Kidney capillary endothelial cell (primary cell): ENCODE measurements around the gene ZBTB33.
A peak's percentile ranks its signal among the peaks of the same experiment; 100 is the strongest.

Experiments
- DNase-seq: peaks from one replicate; pipeline ENCODE4 v3.0.0-alpha.2; 2018; ENCODE audit warnings: low spot score

The ZBTB33 gene

GRCh38 chrX:120250522-120251271 lies at the start of gene ZBTB33:
Gene ZBTB33, plus strand, starts transcription at chrX:120250812. Its CDS starts 2,604 bp downstream, at chrX:120253416.
- peak; percentile 71 for DNase-seq

GRCh38 chrX:120200851-120201250 lies 49.8 kb upstream of the ZBTB33 start:
- DNase-seq, result no peak

- no peak for DNase-seq
These were observed 44.5 kb upstream of the ZBTB33 start for GRCh38 chrX:120205816-120206753.

- DNase-seq, result no peak
These were observed 43.5 kb upstream of the ZBTB33 start for GRCh38 chrX:120207009-120207605.

DNA sequence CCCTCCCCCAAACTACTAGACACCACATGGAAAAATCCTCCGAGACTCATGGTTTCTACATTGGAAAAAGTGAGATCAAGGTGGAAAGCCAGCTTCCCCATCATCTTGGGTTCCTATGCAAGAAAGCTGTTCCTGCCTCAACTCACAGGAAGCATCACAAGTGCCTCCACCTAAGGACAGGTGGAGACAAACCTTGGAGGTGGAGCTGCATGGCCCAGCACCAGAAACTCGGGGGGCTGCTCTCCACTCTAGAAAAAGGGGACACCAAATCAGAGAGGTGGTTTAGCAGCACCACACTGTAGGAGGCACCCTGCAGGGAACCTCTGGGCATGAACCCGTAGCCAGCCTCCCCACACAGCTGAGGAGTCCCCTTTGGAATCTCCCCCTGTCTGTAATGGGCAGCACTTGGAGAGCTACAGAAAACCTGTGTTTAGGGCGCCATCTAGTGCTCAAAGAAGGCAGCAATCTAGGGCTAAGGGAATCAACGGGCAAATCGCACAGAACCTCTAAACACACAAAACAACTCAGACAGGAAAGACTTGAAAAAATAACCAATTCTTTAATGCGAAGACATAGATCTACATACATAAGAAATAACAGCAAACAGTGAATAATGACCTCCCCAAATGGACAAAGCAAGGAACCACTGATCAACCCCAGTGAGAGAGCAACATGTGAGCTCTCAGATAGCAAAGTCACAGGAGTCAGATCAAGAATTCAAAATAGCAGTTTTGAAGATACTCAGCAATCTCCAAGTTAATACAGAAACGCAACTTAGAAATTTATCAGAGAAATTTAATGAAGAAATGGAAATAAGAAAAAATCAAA lies 37.0 kb upstream of the ZBTB33 start:
- DNase-seq, result peak; percentile 46

GRCh38 chrX:120223374-120223773 lies 27.2 kb upstream of the ZBTB33 start:
- DNase-seq, result no peak

DNA sequence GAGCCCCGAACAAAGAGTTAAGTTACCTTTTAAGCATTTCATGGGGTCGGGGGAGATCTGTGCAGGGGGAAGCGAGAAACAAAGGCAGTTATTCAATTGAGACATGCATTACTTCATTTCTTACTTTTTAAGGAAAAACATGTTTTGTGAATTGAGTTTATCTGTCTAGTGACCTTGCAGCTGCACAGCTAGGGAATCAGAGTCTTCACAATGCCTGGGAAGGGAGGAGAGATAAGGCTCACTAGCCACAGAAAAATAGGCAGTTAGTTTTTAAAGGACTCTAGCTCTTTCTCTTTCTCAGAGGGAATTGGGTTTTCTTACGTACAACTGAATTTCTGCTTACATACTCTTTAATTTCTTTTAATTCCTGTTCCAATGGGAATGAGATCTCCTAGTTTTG lies 26.2 kb upstream of the ZBTB33 start:
- DNase-seq, result no peak

GRCh38 chrX:120228187-120228908 lies 22.3 kb upstream of the ZBTB33 start:
- DNase-seq, result no peak

DNA sequence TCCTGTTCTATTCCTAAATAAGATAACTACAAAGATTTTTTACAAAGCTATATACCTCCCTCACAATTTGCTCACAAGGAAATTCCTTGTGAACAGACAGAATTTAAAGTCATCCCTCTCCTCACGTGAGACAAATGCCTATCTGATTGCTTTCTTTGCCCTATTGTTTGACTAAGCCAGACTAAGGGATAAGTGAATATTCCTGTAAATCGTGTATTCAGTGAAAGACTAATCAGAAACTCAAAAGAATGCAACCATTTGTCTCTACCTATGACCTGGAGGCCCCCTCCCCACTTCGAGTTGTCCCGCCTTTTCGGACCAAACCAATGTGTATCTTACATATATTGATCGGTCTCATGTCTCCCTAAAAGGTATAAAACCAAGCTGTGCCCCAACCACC lies 15.3 kb upstream of the ZBTB33 start:
- DNase-seq, result no peak

DNA sequence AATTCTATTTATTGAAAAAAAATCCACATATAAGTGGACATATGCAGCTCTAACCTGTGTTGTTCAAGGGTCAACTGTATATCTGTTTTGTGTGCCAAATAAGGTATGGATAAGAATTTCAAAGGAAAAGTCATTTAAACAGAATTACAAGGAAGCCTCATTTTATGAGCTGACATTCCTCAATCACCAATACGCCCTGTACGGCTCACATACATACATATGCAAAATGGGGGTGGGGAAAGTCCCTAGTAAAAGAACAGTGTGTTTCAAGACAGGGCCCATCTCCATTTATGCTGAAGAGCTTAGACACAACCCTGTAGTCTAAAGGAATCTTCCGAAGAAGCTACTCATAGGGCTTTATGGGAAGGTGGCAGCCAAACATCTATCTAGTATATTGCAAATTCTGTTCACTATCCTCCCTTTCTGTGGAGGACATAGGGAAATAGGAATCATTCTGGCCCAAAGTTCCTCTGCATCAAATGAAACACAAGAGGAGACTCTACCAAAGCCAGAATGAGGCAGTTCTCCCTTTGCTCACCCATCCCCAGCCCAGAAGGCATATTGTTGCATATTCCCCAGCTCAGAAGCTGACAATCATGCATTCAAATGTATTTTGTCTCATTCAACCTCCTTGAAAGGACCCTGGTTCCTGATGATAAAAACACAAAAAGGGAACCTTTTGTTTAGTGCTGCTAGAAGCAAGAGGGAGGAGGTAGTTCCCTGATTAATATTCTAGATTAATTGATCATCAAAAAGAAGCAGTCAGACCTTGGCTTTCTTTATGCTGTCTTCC lies 13.7 kb upstream of the ZBTB33 start:
- DNase-seq, result no peak

DNA sequence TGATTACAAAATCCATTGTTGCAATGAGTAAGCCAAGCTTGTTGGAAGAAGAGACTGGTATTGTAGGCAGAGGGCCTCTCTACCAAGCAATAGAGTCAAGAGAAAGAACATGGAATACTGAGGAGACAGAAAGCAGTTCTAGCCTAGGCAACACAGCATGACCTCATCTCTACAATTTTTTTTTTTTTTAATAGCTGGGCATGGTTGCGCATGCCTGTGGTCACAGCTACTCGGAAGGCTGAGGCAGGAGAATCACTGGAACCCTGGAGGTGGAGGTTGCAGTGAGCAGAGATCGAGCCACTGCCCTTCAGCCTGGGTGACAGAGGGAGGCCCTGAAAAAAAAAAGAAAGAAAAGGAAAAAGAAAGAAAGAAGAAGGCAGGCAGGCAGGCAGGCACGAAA lies 11.7 kb upstream of the ZBTB33 start:
- no peak for DNase-seq

- DNase-seq, result no peak
These were observed 7.8 kb upstream of the ZBTB33 start for GRCh38 chrX:120242813-120243212.

DNA sequence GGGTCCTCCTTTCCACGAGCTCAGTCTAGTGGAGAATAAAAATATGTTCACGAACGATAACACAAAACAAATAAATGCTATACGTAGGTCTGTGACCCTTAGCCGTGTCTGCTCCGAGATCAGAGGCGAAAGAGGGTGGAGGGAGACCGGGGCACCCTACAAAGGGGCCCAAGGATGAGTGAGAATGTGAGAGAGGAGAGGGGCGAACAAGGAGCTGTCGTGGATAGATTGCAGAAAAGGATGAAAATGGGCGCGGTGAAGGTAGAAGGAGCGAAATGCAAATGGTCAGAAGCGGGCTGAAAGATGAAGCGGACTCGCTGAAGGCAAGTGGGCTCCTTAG lies 6.2 kb upstream of the ZBTB33 start:
- no peak for DNase-seq

- DNase-seq, result peak; percentile 44
These were observed 5.7 kb upstream of the ZBTB33 start for GRCh38 chrX:120244735-120245498.

DNA sequence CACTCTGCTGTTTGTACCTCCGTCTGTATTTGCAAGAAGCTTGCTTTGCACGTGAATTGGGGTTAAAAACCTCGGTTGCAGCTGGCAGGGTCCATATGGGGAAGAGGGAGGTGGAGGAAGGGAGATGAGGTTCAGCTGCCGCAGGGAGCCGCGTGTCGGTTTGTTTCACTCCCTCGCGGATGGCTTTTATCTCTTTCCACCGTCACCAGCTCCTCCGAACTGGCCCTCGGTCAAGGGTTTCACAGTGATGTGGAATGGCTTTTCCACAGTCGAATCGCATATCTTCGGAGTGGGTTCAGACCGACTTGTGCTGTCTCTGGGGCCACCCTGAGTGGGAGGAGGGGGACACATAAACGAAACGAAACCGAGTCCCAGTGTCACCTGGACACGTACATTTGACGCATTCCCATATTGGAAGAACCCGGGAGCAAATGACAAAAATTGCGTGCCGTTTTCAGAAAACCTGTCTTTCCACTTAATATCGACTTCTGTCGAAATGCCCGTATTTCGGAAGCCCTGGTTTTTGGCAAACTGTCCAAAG lies 929 bp downstream of the ZBTB33 start:
- peak; percentile 6 for DNase-seq

DNA sequence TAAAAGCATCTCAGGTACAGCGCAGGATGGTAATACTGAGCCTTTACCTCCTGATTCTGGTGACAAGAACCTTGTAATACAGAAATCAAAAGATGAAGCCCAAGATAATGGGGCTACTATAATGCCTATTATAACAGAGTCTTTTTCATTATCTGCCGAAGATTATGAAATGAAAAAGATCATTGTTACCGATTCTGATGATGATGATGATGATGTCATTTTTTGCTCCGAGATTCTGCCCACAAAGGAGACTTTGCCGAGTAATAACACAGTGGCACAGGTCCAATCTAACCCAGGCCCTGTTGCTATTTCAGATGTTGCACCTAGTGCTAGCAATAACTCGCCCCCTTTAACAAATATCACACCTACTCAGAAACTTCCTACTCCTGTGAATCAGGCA lies 3.2 kb downstream of the ZBTB33 start:
- DNase-seq, result no peak

DNA sequence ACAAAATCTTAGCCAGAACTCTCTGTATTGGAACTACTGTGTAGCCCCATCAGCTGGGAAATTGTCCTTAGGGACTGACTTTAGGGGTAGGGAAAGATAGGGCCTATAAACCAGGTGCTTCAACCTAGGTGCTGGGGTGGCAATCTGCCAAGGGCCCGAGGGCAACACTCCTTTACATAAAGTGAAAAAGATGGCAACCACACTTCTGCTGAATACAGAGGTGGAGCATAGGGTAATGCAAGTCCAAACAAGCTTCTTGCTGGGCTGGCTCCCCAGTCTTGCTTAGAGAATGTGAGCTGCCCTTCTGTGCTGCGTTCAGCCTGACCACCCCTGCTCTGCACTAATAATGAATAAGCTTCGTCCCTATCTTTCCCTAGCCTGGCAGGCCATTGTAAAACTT lies 9.8 kb downstream of the ZBTB33 start:
- no peak for DNase-seq

DNA sequence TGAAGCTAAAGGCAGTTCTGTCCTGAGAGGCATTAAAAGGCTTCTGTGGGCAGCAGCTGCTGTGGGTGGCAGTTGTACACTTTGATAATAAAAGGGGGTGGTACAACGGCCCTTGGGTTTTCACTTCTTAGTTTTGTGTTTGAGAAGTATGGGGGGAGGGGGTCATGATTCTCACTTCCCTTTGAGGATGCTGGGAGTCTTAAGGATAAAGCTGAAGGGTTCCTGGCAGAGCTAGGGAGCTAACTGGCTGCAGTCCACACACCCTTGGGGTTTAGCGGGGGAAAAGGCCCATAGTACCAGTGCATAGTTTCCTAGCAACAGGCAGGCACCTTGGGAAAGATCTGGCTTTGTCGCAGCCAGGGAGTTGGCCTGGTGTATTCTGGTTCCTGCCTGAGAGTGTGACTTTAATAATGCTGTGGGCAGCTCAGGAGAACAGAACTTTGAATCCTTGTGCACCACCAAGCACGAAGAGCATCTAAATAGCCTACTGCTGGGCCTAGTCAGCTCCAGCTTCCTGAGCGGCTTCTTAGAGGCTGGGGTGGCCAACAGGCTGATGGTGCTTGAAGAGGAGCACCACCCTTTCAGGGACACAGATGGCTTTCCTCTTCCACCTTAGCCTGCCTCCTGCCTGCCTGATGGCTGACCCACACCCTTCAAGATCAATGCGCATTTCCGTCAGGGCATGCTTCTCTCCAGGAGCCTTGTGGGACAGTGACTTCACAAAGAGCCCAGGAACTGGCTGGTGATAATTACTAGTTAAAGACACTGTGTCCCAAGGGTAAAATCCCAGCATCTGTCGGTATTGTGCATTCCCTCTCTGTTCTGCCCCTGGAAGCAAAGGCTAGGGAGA lies 12.5 kb downstream of the ZBTB33 start:
- DNase-seq, result no peak
